GM19025 (cell line): Measurements from ENCODE around the gene SLC41A3.
A peak's percentile ranks its signal among the peaks of the same experiment; 100 is the strongest.
"Not testable (repeated sequence)": the region's sequence is repeated elsewhere in the genome, so short reads cannot be mapped to it uniquely, and the experiment has no call there.

Source experiments
- ATAC-seq: cut with Tn5 transposase; IDR thresholded peaks from one replicate; pipeline ENCODE4 v1.9.1; 2021; ENCODE audit warnings: mild to moderate bottlenecking, low read depth, moderate library complexity; ENCODE audit not compliant: unreplicated experiment

Gene SLC41A3

DNA sequence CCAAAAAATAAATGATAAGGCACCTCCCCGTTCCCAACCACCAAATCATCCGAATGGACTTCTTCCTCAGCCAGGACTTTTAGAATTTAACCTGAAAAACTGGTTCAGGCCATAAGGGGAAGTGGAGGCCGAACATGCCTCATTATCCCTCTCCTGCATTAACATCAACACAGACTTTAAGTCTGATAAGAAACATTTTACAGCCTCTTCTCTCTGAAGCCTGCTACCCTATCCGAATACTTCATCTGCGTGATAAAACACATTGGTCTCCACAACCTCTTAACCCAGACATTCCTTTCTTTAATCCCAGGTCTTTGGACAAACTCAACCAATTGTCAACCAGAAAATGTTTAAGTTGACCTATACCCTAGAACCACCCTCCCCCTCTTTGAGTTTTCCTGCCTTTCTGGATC, 850 bp upstream of the SLC41A3 start:
- no peak for ATAC-seq

DNA sequence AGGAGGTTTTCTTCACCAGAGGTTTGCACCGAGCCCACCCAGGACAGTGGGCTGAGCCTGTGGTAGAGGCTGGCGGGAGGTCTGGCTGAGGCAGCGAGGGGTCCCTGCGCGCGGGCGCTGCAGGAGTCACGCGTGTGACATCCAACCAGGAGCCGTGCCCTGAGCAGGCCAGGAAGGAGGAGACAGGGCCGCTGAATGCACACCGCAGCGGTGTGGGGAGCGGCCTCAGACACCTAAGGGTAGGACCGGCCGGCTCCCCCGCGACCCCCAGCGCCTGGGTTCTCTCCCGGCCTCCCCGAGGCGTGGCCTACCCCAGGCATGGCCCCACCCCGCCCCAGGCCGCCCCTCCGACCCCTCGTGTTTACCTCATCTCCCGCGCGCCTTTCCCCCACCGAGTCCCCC, 412 bp downstream of the SLC41A3 start:
- ATAC-seq: peak; percentile 36

DNA sequence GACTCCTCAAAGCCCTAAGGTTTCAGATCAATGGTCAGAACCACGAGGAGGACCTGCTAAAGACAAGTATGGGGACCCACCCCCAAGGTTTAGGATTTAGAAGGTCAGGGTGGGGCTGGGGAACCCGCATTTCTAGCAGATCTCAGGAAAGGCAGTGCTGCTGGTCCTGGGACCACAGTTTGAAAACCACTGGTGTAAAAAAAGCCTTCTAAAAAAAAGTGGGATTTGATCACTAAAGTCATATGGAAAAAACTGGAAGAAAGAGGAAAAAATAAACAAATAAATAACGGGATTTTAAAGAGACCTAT, 832 bp downstream of the SLC41A3 start:
- no peak for ATAC-seq

- ATAC-seq: no peak
These were observed 1.4 kb downstream of the SLC41A3 start for GRCh38 chr3:126082362-126083137.

DNA sequence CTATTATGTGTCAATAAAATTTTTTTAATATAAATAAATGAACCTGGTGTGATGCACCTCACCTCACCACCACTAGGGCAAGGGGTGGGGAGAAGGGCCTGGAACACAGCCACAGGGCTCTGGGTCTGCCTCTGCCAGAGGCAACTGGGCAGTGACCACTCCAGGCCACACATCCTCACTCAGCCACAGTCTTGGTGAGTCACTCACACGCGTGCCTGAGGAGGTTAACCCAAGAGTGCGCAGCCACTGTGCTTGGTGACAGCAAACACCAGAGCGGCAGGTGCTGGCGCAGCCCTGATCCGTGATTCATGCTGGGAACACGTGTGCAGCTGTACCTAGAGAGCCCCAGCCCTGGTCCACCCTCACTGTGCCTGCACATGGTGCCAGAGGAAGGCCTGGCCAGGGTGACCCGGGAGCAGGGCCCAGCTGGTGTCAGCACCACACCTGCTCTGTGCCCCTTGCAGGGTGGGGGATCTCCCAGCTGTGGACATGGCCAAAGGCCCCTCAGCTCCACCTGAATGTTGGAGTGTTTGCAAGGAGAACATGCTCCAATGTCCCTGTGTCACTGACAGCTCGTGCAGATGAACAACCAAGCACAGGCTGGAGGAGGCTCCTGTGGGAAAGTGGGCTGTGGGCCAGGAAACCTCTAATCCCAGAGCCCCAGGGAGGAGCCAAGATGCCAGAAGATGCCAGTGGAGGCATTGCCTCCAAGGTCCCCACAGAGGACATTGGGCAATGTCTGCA, 2.1 kb downstream of the SLC41A3 start:
- no peak for ATAC-seq

DNA sequence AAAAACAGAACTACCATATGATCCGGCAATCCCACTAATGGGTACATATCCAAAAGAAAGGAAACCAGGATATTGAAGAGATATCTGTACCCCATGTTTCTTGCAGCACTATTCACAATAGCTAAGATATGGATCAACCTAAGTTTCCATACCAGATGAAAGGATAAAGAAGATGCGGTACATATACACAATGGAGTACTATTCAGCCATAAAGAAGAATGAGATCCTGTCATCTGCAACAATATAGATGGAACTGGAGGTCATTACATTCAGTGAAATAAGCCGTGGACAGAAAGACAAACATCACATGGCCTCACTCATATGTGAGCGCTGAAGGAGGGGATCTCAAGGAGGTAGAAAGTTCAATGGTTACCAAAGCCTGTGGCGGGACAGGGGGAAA, 3.0 kb downstream of the SLC41A3 start:
- ATAC-seq: no peak

GRCh38 chr3:126078866-126079265, 5.1 kb downstream of the SLC41A3 start:
- no peak for ATAC-seq

DNA sequence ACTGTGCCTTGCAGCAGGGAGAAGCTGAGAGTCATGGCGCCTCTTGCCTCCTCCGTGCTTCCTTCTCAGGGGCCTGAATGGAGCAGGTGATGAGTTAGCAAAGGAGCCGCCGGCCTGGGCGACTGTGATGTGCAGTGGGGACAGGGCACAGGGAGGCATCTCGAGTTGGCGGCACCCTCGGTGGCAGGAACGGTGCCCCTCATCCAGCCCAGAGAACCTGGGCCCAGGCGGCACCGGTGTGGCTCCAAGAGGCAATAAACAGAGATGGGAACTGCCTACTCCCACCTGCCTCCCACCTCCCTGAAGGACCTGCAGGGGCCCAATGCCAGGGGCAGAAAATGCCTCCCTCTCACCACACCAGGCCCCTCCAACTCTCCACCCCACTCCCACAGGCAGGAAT, 6.2 kb downstream of the SLC41A3 start:
- ATAC-seq: no peak

- no peak for ATAC-seq
These were observed 7.8 kb downstream of the SLC41A3 start for GRCh38 chr3:126076140-126076539.

DNA sequence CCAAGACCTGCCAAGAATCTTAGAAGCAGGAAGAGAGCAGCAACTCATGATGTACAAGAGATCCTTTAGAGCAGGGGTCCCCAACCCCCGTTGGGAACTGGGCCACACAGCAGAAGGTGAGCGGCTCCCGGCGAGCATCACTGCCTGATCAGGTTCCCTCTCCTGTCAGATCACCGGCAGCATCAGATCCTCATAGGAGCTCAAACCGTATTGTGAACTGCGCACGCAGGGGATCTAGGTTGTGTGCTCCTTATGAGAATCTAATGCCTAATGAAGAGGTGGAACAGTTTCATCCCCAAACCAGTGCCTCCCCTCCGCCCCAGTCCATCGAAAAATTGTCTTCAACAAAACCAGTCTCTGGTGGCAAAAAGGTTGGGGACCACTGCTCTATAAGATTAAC, 13.8 kb downstream of the SLC41A3 start:
- no peak for ATAC-seq

- ATAC-seq: no peak
These were observed 16.0 kb downstream of the SLC41A3 start for GRCh38 chr3:126067959-126068358.

GRCh38 chr3:126066676-126067075, 17.2 kb downstream of the SLC41A3 start:
- ATAC-seq: not testable (repeated sequence)

GRCh38 chr3:126065876-126066275, 18.0 kb downstream of the SLC41A3 start:
- no peak for ATAC-seq

DNA sequence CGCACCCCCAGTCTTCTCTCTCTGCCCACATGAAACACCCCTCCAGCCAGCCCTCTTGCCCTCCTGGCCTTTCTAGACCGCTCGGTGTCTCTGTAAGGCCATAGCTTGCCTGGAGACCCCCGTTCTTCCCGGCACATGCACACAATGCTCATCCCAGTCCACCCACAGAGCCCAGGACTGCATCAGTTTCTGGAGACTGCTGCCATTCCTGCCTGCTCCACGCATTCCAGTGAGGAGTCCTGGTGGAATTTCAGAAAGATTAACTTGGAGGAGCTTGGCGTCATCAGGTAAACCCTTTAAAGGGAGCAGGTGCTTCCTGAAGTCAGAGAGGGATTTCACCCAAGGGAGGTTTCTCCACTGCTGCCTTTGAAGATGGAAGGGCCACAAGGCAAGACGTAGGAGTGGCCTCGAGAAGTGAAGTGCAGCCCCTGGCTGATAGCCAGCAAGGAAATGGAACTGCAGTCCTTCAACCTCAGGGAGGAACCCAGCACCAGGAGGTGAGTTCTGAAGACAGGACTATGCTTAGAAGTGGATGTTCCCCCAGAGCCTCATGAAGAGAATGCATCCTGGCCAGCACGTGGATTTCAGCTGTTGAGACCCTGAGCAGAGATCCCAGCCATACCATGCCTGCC, 19.2 kb downstream of the SLC41A3 start:
- no peak for ATAC-seq

GRCh38 chr3:126063358-126063965, 20.5 kb downstream of the SLC41A3 start:
- no peak for ATAC-seq

DNA sequence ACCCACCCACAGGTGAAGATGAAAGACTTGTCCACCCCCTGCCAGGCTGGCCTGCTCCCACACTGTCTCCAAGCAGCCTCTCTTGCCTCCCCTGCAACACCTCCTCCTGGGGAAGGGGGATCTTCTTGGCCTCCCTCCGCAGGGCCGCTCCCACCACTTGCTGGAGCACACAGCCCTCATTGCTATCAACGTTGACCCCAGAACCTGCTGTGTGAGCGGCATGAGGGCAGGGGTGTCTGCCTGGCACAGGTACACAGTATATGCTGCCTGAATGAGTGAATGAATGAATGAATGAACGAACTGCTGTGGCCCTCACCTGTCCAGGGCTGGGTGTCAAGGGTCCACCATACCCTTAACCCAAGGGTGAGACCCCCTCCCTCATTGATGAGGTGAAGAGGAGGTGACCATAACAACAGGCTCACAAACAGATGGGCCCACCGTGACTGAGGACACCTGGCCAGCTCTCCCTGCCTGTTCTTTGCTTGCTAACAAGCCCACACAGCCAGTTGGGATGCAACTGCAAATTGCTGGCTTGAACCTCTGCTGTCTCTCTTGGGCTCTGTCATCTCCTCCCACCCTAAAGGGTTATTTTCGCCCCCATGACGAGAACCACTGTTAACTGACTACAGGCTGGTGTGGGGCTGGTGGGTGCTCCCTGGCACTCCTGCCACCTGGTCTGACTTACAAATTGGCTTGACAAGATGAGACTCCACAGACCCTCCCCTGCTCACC, 22.5 kb downstream of the SLC41A3 start:
- no peak for ATAC-seq

GRCh38 chr3:126060613-126061145, 23.2 kb downstream of the SLC41A3 start:
- ATAC-seq: no peak

DNA sequence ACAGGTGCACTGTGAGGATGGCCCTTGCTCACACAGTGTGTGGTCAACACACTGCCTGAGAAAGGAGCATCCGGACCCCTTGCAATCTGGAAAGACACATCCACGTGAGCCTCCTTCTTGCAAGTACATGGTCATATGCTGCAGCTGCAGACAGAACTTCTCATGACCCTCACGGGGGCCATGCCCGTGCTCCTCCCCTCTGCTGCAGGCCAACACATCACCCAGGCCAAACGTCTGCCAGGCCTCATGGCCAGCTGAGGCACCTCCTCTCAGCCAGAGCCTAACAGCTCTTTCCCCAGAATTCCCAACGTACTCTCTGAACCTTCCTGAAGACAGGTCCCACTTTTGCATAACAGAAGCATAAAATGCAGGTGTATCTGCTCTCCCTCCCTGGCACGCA, 25.3 kb downstream of the SLC41A3 start:
- no peak for ATAC-seq

DNA sequence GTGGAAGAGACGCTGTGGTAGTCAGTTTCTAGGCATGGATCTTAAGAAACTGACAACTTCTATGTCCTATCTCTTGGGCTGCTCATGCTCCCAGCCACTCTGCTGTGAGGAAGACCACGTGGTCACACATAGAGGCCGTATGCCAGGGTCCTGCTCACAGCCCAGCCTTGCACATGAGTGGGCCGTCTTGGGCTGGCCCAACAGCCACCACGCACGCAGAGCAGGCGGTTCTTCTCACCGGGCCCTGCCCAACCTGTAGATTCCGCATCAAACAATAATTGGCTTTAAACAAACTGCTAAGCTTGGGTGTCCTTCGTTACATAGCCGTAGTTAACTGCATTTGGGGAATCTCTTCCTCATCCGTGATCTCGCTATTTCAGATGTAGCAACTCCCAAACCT, 26.0 kb downstream of the SLC41A3 start:
- no peak for ATAC-seq

DNA sequence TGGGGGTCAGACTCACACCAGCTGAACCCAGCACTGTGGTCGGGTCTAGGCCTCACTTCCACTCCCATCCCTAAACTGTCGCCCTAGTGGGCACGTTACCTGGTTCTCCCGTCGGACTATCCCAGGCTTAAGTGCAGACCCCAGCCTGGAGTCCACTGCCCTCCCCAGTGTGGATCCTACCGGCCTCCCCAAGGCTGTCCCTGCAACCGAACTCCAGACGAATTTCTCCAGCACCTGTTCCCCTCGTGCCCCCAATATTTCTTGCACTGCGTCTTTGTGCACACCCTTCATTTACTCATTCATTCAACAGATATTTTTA, 26.5 kb downstream of the SLC41A3 start:
- ATAC-seq: no peak
